HEK293 (cell line): Measurements from ENCODE around the gene SCN4B.

ENCODE experiments used
- CTCF ChIP-seq: fragments of 450-650 bp; formaldehyde crosslinking; IDR thresholded peaks from 2 replicates; pipeline ENCODE4 v1.5.1; 2016; ENCODE audit warnings: missing biosample characterization, missing genetic modification characterization
- MYNN ChIP-seq: fragments of 450-650 bp; formaldehyde crosslinking; IDR thresholded peaks from 2 replicates; pipeline ENCODE4 v1.5.1; 2016; ENCODE audit warnings: missing biosample characterization, missing genetic modification characterization, borderline replicate concordance
- PBX3 ChIP-seq: sonication (generic); formaldehyde crosslinking; IDR thresholded peaks from 2 replicates; pipeline ENCODE4 v1.8.1; 2022; ENCODE audit warnings: mild to moderate bottlenecking, moderate library complexity, missing genetic modification reagents
- PRDM1 ChIP-seq: fragments of 450-650 bp; formaldehyde crosslinking; IDR thresholded peaks from 2 replicates; pipeline ENCODE4; 2016; ENCODE audit warnings: missing biosample characterization, missing genetic modification characterization
- SCRT1 ChIP-seq: fragments of 450-650 bp; formaldehyde crosslinking; IDR thresholded peaks from 2 replicates; pipeline ENCODE4 v1.5.1; 2016; ENCODE audit warnings: missing biosample characterization, missing genetic modification characterization, borderline replicate concordance
- SP2 ChIP-seq: fragments of 450-650 bp; formaldehyde crosslinking; IDR thresholded peaks from 2 replicates; pipeline ENCODE4 v1.5.1; 2016; ENCODE audit warnings: missing biosample characterization, missing genetic modification characterization
- TCF7L2 ChIP-seq: IDR thresholded peaks from 2 replicates; pipeline ENCODE4 v1.6.1; 2011; ENCODE audit warnings: low read depth, mild to moderate bottlenecking, inconsistent platforms, low read length, moderate library complexity, borderline replicate concordance
- ZBTB10 ChIP-seq: fragments of 450-650 bp; formaldehyde crosslinking; IDR thresholded peaks from 2 replicates; pipeline ENCODE4 v1.5.1; 2016; ENCODE audit warnings: missing biosample characterization, missing genetic modification characterization
- ZBTB8A ChIP-seq: fragments of 450-650 bp; formaldehyde crosslinking; IDR thresholded peaks from 2 replicates; pipeline ENCODE4 v1.5.1; 2016; ENCODE audit warnings: missing biosample characterization, missing genetic modification characterization
- ZNF2 ChIP-seq: fragments of 450-650 bp; formaldehyde crosslinking; IDR thresholded peaks from 2 replicates; pipeline ENCODE4 v1.5.1; 2016; ENCODE audit warnings: missing biosample characterization, missing genetic modification characterization
- ZNF23 ChIP-seq: fragments of 450-650 bp; formaldehyde crosslinking; IDR thresholded peaks from 2 replicates; pipeline ENCODE4 v1.5.1; 2016; ENCODE audit warnings: missing biosample characterization, missing genetic modification characterization, borderline replicate concordance
- ZNF423 ChIP-seq: fragments of 450-650 bp; formaldehyde crosslinking; IDR thresholded peaks from 2 replicates; pipeline ENCODE4 v1.5.1; 2016; ENCODE audit warnings: missing biosample characterization, missing genetic modification characterization
- ZNF639 ChIP-seq: fragments of 450-650 bp; formaldehyde crosslinking; IDR thresholded peaks from 2 replicates; pipeline ENCODE4 v1.5.1; 2016; ENCODE audit warnings: missing biosample characterization, missing genetic modification characterization
- ZNF776 ChIP-seq: fragments of 450-650 bp; formaldehyde crosslinking; IDR thresholded peaks from 2 replicates; pipeline ENCODE4 v1.5.0; 2017; ENCODE audit warnings: missing biosample characterization, missing genetic modification characterization, borderline replicate concordance

GRCh38 chr11:118128721-118129470 is 23.7 kb downstream of the SCN4B start:
- TF ChIP-seq CTCF (tag by site-specific recombination) (no peak), SP2 (tag by site-specific recombination) (no peak), ZNF423 (tag by site-specific recombination) (no peak), ZNF23 (tag by site-specific recombination) (no peak), MYNN (tag by site-specific recombination) (no peak), ZNF639 (no peak), PBX3 (CRISPR knock-in tag) (no peak), ZNF776 (tag by site-specific recombination) (no peak), SCRT1 (tag by site-specific recombination) (no peak), TCF7L2 (no peak), ZBTB10 (tag by site-specific recombination) (no peak), ZNF2 (no peak), PRDM1 (tag by site-specific recombination) (no peak), ZBTB8A (tag by site-specific recombination) (no peak)
